HUES48 (cell line): Measurements from ENCODE around the gene FBLIM1.

Experiments used
- H3K27ac ChIP-seq: one replicate; pipeline ENCODE4 v1.7.0; 2013; ENCODE audit warnings: low read depth, low read length, inconsistent platforms
- H3K27me3 ChIP-seq: 2 replicates; pipeline ENCODE4 v1.6.1; 2013; ENCODE audit warnings: mild to moderate bottlenecking, low read length; ENCODE audit not compliant: control insufficient read depth, insufficient read depth
- H3K36me3 ChIP-seq: 2 replicates; pipeline ENCODE4 v1.6.1; 2013; ENCODE audit warnings: low read length; ENCODE audit not compliant: control insufficient read depth, insufficient read depth
- H3K4me1 ChIP-seq: 2 replicates; pipeline ENCODE4 v1.6.1; 2013; ENCODE audit warnings: mild to moderate bottlenecking, low read length; ENCODE audit not compliant: control insufficient read depth, insufficient read depth
- H3K4me3 ChIP-seq: 2 replicates; pipeline ENCODE4 v1.5.1; 2013; ENCODE audit warnings: mild to moderate bottlenecking, low read depth, low read length
- H3K9ac ChIP-seq: 2 replicates; pipeline ENCODE4 v1.6.1; 2013; ENCODE audit warnings: mild to moderate bottlenecking, low read depth, low read length, moderate library complexity
- H3K9me3 ChIP-seq: 2 replicates; pipeline ENCODE4 v1.6.1; 2013; ENCODE audit warnings: low read length; ENCODE audit not compliant: control insufficient read depth, insufficient read depth

FBLIM1 gene

DNA sequence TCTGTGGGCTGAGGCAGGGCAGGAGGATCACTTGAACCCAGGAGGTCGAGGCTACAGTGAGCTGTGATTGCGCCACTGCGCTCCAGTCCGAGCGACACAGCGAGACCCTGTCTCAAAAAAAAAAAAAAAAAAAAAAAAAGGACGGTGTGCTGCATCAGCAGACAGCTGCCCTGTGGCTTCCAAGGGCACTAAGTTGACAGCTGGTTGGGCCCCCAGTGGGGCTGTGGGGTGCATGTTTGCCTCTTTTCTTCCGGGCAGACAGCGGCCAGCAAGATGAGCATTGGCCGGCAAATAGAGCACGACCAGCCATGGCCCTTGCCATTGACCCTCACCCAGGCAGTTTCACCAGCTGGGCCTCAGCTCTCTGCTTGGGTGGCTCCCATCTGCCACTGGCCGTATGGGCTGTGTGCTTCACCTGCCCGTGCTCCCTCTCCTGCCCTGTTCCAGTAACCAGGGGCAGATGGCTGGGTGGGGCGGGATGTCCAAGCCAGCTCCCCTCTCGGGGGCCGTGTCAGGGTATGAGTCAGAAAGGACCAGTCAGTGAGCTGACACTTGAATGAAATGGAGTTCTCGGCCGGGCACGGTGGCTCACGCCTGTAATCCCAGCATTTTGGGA lies 34.9 kb upstream of the FBLIM1 start:
- Histone ChIP-seq H3K9me3 (no peaks in the 10 kb centered on the region), H3K27ac (no peak overlapping the region), H3K9ac (no peak overlapping the region), H3K27me3 (no peaks in the 10 kb centered on the region), H3K4me3 (no peak overlapping the region), H3K36me3 (peaks cover 68% of the 10 kb centered on the region), H3K4me1 (no peaks in the 10 kb centered on the region)

DNA sequence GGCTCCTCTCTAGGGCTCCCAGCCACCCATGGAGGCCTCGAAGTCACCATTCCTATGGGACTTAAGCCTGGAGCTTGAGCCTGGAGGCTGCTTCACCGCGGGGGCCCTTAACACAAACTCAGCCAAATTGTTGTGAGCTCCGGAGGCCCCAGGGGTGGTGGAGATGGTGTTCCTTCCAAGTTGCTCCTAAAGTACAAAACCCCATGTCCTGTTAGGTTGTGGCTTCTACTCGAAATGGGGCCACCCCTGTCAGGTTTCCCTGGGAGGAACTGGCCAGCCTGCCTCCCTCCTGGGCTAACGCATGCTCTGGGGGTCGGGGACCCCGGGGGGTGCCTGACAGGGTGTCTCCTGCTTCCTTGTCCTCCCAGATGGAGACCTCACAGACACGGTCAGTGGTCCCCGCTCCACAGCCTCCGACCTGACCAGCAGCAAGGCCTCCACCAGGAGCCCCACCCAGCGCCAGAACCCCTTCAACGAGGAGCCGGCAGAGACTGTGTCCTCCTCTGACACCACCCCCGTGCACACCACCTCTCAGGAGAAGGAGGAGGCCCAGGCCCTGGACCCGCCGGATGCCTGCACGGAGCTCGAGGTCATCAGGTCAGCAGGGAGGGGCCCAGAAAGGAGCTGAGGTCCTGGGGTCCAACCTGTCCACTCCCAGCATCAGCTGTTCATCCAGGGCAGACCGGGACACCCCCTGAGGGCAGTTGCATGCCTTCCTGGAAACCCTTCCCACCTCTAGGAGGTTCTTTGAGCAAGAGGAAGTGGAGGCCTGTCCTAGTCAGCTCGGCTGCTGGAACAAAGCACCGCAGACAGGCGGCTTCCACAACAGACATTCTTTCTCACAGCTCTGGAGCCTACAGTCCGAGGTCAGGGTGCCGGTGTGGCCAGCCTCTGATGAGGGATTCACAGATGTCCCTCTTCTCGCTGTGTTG lies 33.4 kb upstream of the FBLIM1 start:
- H3K9me3 ChIP-seq, result no peaks in the 10 kb centered on the region
- peaks cover 69% of the 10 kb centered on the region for H3K36me3 ChIP-seq
- H3K4me3 ChIP-seq, result no peak overlapping the region
- no peak overlapping the region for H3K27ac ChIP-seq
- H3K9ac ChIP-seq, result no peak overlapping the region
- no peaks in the 10 kb centered on the region for H3K4me1 ChIP-seq
- H3K27me3 ChIP-seq, result no peaks in the 10 kb centered on the region

DNA sequence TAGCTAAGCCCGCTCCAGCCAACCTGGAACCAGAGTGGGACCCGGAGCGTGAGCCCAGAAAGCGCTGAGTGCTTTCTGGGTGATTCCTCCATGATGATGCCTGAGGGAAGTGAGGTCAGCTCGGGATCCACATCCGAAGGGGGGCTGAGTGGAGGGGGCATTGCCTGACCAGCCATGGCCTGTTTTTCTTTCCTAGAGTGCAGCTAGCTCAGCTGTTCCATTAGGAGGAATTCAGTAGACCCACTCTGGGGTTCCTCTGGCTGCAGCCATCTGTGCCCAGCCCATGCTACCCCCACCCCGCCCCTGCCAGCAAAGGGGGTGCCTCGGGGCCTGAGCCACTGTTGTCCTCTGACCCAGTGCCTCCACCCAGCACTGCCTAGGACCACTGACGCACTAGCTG lies 32.1 kb upstream of the FBLIM1 start:
- H3K27me3 ChIP-seq, result no peaks in the 10 kb centered on the region
- H3K27ac ChIP-seq, result no peak overlapping the region
- peaks cover 72% of the 10 kb centered on the region for H3K36me3 ChIP-seq
- no peak overlapping the region for H3K4me3 ChIP-seq
- no peaks in the 10 kb centered on the region for H3K9me3 ChIP-seq
- H3K9ac ChIP-seq, result no peak overlapping the region
- H3K4me1 ChIP-seq, result no peaks in the 10 kb centered on the region

DNA sequence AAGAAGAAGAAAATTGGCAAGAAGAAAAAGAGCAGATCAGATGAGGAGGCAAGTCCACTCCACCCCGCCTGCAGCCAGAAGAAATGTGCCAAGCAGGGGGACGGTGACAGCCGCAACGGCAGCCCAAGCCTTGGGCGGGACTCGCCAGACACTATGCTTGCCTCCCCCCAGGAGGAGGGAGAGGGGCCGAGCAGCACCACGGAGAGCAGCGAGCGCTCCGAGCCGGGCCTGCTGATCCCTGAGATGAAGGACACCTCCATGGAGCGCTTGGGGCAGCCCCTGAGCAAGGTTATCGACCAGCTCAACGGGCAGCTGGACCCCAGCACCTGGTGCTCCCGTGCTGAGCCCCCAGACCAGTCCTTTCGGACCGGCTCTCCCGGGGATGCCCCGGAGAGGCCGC lies 31.6 kb upstream of the FBLIM1 start:
- no peaks in the 10 kb centered on the region for H3K9me3 ChIP-seq
- no peaks in the 10 kb centered on the region for H3K4me1 ChIP-seq
- peaks cover 73% of the 10 kb centered on the region for H3K36me3 ChIP-seq
- H3K27me3 ChIP-seq, result no peaks in the 10 kb centered on the region
- no peak overlapping the region for H3K9ac ChIP-seq
- no peak overlapping the region for H3K4me3 ChIP-seq
- H3K27ac ChIP-seq, result no peak overlapping the region

DNA sequence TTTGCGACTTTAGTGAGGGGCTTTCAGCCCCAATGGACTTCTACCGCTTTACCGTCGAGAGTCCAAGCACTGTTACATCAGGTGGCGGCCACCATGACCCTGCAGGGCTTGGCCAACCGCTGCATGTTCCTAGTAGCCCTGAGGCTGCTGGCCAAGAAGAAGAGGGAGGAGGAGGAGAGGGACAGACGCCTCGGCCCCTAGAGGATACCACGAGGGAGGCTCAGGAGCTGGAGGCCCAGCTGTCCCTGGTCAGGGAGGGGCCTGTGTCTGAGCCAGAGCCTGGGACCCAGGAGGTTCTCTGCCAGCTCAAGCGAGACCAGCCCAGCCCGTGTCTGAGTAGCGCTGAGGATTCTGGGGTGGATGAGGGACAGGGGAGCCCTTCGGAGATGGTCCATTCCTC lies 31.2 kb upstream of the FBLIM1 start:
- no peaks in the 10 kb centered on the region for H3K4me1 ChIP-seq
- no peak overlapping the region for H3K9ac ChIP-seq
- no peak overlapping the region for H3K27ac ChIP-seq
- H3K27me3 ChIP-seq, result no peaks in the 10 kb centered on the region
- no peak overlapping the region for H3K4me3 ChIP-seq
- H3K36me3 ChIP-seq, result peaks cover 75% of the 10 kb centered on the region
- no peaks in the 10 kb centered on the region for H3K9me3 ChIP-seq

DNA sequence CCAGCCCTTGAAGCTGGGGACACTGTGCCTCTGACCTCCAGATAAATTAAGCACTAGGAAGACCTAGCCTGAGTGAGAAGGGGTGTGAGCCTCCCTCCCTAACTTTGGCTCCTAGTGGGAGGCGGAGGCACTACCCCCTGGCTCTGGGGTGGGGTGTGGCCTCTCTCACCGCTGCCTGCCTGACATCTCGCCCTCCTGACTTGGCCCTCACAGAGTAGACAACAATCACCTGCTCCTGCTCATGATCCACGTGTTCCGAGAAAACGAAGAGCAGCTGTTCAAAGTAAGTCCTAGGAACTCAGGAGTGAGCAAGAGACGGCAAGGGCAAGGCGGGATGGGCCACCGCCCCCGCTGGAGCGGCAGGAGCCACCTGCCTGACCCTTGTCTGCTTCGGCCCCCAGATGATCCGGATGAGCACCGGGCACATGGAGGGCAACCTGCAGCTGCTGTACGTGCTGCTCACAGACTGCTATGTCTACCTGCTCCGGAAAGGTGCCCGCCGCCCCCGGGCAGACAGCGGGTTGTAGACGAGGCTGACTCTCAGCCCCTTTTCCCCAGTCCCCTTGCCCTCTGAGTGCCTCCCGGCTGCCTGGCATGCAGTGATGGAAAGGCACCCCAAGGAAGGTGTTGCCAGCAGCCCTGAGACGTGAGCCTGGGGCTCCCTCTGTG lies 30.6 kb upstream of the FBLIM1 start:
- no peaks in the 10 kb centered on the region for H3K27me3 ChIP-seq
- no peak overlapping the region for H3K9ac ChIP-seq
- no peaks in the 10 kb centered on the region for H3K4me1 ChIP-seq
- H3K36me3 ChIP-seq, result peaks cover 73% of the 10 kb centered on the region
- H3K27ac ChIP-seq, result no peak overlapping the region
- H3K9me3 ChIP-seq, result no peaks in the 10 kb centered on the region
- H3K4me3 ChIP-seq, result no peak overlapping the region

DNA sequence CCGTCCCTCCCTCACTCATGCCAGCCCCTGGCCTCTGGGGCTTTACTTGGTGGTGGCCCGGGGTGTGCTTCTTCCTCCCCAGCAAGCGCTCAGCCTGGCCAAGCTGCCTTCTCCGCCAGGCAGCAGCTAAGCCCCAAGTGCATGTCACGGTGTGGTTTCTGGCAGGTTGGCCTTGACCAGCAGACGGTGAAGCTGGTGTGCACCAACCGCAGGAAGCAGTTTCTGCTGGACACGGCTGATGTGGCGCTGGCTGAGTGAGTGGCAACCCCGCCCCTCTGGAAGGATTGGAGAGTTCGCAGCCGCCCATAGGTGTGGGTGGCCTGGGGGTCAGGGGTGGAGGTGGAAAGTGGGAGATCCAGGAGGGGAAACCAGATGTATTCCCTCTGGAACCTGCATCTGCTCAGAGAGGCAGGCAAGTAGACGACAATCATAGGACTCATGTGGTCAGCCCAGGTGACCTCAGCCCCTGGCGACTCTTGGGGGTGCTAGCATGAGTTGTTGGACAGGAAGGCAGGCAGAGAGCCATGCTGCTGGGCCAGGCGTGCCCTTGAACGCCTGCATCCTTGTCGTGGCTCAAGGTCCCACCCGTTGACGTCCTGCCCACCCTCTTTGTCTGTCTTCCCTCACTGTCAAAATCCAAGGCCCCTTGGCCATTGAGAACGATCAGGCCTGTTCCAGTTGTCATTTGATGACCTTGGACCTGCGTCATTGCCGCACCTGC lies 29.5 kb upstream of the FBLIM1 start:
- Histone ChIP-seq H3K9me3 (no peaks in the 10 kb centered on the region), H3K36me3 (peaks cover 82% of the 10 kb centered on the region), H3K4me3 (no peak overlapping the region), H3K27me3 (no peaks in the 10 kb centered on the region), H3K27ac (no peak overlapping the region), H3K4me1 (no peaks in the 10 kb centered on the region), H3K9ac (no peak overlapping the region)

DNA sequence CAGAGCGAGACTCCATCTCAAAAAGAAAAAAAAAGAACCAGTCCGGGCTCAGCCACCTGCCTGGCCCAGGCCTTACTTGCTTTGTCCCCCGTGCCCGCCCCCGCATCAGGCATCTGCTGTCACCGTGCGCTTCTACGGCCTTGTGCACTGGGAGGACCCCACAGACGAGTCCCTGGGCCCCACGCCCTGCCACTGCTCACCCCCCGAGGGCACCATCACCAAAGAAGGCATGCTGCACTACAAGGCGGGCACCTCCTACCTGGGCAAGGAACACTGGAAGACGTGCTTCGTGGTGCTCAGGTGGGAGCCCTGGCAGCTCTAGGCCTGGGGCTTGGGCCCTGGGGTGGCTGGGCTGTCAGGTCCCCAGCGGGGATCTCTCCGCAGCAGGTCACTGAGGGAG lies 28.2 kb upstream of the FBLIM1 start:
- Histone ChIP-seq H3K4me1 (no peaks in the 10 kb centered on the region), H3K27ac (no peak overlapping the region), H3K4me3 (no peak overlapping the region), H3K9ac (no peak overlapping the region), H3K9me3 (no peaks in the 10 kb centered on the region), H3K27me3 (no peaks in the 10 kb centered on the region), H3K36me3 (peaks cover 86% of the 10 kb centered on the region)

DNA sequence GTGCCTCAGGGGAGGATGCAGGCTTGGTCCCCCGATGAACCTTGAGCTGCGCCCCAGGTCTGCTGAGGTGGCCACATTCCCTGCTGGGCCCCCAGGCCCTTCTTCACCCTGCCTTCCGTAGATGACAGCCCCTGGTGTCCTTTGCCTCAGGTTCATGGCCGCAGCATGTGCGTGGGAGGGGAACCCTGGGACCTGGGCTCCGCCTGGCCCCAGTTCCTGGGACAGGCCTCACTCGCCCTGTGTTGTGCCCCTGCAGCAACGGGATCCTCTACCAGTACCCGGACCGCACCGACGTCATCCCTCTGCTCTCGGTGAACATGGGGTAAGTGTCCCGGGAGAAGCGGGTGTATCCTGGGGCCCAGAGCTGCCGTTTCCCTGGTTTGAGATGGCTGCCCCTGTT lies 27.7 kb upstream of the FBLIM1 start:
- no peaks in the 10 kb centered on the region for H3K27me3 ChIP-seq
- no peak overlapping the region for H3K9ac ChIP-seq
- no peak overlapping the region for H3K4me3 ChIP-seq
- H3K4me1 ChIP-seq, result no peaks in the 10 kb centered on the region
- no peak overlapping the region for H3K27ac ChIP-seq
- peaks cover 81% of the 10 kb centered on the region for H3K36me3 ChIP-seq
- no peaks in the 10 kb centered on the region for H3K9me3 ChIP-seq

DNA sequence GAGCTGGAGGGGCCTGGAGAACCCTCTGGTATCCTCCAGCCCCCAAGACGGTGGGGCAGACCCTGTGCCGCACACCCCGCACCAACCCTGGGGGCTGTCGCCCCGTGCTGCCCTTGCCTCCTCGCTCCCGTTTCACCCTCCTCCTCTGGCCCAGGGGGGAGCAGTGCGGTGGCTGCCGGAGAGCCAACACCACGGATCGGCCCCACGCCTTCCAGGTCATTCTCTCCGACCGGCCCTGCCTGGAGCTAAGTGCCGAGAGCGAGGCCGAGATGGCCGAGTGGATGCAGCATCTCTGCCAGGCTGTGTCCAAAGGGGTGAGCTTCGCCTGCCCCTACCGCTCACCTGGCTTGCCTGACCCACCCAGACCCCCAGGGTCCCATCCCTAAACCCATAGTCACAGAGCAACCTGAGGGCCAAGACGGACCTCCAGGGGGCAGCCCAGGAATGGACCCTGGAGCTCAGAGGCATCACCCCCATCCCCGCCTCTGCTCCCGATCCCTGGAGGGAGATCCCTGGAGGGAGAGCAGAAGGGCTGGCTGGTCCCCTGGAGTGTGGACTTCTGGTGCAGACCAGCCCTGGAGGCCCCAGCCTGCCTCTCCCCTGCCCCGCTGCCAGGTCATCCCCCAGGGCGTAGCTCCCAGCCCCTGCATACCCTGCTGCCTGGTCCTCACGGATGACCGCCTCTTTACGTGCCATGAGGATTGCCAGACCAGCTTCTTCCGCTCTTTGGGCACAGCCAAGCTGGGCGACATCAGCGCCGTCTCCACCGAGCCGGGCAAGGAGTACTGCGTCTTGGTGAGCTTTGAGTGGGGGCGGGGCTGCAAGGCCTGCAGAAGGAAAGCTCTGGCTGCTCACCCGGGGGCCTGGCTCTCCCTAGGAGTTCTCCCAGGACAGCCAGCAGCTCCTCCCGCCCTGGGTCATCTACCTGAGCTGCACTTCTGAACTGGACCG lies 26.6 kb upstream of the FBLIM1 start:
- Histone ChIP-seq H3K27me3 (no peaks in the 10 kb centered on the region), H3K36me3 (peaks cover 70% of the 10 kb centered on the region), H3K4me3 (no peak overlapping the region), H3K4me1 (no peaks in the 10 kb centered on the region), H3K9me3 (no peaks in the 10 kb centered on the region), H3K9ac (no peak overlapping the region), H3K27ac (no peak overlapping the region)
